HPDE6-E6E7 (cell line): ENCODE data around the gene RYR3.

Experiments
- DNase-seq: peaks from one replicate; pipeline ENCODE4 v3.0.0; 2011; ENCODE audit warnings: missing footprints; ENCODE audit errors: extremely low spot score

Gene RYR3

GRCh38 chr15:33384307-33384706 lies 73.5 kb downstream of the RYR3 start:
- no peak for DNase-seq

- no peak for DNase-seq
Measured at GRCh38 chr15:33392453-33392852, 81.7 kb downstream of the RYR3 start.

GRCh38 chr15:33393546-33393945 lies 82.8 kb downstream of the RYR3 start:
- no peak for DNase-seq

GRCh38 chr15:33395321-33395720 lies 84.6 kb downstream of the RYR3 start:
- DNase-seq = no peak

DNA sequence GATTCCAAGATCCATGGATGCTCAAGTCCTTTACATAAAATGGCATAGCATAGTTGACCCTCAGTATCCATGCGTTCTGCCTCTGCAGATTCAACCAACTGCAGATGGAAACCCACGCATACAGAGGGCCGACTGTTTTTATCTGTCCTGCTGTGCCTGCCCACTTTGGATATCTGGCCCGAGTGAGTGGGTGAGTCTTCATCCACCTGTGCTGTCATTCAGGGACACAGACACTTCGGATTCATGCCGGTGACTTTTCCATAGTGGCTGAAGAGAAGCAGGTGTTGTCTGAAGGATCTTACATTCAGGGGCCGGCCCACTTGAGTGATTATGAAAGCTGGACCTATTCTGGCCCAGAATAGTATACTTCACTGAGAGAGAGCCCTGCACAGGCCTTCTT lies 85.1 kb downstream of the RYR3 start:
- DNase-seq = no peak

- no peak for DNase-seq
Measured at GRCh38 chr15:33396475-33396874, 85.7 kb downstream of the RYR3 start.

GRCh38 chr15:33398555-33398954 lies 87.8 kb downstream of the RYR3 start:
- DNase-seq = no peak

DNA sequence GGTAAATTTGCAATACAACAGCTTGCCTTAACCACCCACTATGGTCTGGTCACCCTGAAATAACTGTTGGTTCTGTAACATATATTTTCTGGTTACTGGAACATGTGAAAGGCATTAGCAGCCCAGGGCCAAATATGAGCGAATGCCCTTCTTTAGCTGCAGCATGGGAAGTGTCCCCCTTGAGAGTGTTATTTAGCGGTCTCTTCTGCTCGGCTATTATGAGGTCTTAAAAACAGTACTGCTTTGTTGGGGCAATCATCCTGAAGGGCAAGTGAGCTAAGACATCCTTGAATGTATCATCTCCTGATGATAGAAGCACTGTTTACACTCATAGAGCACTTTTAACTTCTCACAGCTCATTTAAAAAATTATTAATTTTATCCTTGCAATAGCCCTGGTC lies 90.2 kb downstream of the RYR3 start:
- DNase-seq = no peak

DNA sequence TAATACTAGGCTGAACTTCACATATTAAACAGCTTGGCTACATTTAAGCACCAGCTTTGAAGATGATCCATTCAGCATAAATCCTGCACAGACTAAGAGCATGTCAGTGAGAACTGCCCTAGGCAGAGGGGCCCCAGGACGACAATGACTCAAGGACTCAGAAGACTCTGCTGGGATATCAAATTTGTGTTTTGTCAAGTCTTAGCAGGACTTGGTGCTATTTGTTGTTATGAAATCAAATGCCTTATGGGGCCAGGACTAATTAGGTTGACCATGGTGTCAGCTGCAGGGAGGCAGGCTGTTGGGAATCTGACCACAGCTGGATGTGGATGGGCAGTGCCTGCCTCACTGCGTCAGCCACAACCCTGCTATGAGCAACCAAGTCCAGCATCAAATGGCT lies 91.8 kb downstream of the RYR3 start:
- no peak for DNase-seq

GRCh38 chr15:33405096-33405495 lies 94.3 kb downstream of the RYR3 start:
- DNase-seq = no peak

DNA sequence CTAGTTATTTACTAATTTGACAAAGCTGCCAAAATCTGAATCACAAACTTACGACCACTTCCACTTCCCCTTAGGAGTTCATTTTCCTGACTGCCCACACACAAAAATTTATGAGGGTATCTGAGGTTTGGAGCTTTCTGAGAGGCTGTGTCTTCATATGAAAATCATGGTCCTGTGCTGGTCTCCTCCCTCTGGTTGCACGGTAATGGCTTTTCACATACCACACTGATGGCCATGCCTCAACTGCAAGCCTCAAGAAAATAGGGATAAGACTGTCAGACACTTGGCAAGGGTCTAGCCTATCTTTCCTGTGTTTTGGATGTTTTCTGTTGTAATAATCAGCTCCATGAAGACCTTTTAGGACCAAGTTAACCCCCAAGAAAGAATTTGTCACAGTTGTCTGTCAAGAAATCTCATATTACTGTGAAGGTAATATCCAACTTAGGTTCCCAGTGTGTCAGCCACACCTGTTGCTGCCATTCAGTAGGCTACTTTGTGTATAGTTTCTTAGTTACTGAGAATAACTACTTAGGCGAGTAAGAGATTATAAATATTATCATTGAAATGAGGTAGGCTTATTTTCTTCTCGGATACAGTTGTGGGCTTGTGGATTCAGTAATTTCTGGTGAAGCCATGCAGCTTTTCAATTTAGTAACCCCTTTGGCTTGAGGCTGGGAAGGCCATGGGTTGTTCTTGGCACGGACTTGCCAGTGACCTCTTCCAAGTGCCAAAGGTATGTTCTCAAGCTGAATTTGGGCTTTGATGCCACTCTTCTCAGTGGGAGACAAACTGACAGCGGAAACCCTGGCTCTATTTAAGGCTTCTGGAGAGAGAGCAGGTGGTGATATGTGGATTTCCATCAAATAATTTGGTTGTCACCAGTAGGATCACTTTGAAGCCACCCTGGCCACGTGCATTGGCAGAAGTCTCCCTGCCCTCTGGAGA lies 101.1 kb downstream of the RYR3 start:
- DNase-seq = no peak

GRCh38 chr15:33419701-33420100 lies 108.9 kb downstream of the RYR3 start:
- DNase-seq = no peak

- DNase-seq = no peak
Measured at GRCh38 chr15:33424025-33424424, 113.3 kb downstream of the RYR3 start.

GRCh38 chr15:33425142-33425541 lies 114.4 kb downstream of the RYR3 start:
- peak; percentile 45 for DNase-seq

DNA sequence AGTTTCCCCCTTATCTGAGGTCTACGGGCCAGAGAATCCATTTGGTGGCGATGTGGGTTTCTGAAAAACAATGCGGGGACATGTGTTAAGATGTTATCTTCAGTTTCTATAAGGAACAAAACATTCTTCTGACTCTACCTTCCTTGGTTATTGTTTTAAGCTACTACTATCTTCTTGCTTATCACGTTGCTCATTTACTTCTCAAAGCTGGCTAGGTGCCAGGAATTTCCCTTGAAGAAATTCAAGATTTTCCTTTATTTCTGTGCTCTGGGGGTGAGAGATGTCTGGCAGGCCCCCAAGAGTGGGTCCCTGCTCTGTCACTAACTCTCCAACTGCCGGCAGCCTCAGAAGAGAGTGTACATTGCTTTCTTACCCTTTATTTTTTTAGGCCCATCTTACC lies 119.8 kb downstream of the RYR3 start:
- DNase-seq = no peak

GRCh38 chr15:33433821-33434220 lies 123.1 kb downstream of the RYR3 start:
- DNase-seq = no peak

DNA sequence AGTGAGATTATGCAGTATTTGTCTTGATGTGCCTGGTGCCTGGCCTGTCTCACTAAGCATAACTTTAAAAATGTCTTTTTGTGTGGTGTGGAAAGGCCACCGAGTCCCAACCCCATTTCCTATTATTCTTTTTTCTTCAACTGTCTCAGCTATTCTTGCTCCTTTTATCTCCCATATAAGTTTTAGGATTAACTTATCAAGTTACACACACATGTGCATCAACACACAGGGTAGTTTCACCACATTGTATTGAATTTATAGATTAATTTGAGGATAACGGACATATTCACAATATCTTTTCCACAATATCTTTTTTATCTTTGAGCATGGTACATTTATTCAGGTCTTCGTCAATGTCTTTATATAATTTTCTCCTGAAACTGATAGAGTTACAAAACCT lies 127.6 kb downstream of the RYR3 start:
- DNase-seq = no peak

- DNase-seq = no peak
Measured at GRCh38 chr15:33440900-33441299, 130.1 kb downstream of the RYR3 start.

DNA sequence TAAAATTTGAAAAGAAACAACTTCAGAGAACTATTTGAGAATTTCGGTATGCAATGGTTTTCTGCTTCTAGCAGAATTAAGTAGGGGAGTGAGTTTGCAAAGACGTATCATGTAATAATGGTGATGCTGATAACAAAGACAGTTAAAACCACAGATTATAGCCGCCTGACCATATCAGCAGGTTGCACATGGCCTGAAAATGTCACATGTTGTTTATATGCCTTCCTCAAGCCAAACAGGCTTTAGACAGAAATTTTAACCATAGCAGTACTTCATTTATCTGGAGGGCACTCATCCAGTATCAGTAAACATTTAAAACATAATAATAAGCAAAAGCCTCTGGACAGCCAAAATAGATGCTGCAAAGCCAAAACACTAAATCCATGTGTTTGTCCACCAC lies 131.7 kb downstream of the RYR3 start:
- no peak for DNase-seq

- DNase-seq = no peak
Measured at GRCh38 chr15:33443708-33444107, 132.9 kb downstream of the RYR3 start.

- DNase-seq = no peak
Measured at GRCh38 chr15:33445984-33446383, 135.2 kb downstream of the RYR3 start.

- no peak for DNase-seq
Measured at GRCh38 chr15:33448151-33448550, 137.4 kb downstream of the RYR3 start.

DNA sequence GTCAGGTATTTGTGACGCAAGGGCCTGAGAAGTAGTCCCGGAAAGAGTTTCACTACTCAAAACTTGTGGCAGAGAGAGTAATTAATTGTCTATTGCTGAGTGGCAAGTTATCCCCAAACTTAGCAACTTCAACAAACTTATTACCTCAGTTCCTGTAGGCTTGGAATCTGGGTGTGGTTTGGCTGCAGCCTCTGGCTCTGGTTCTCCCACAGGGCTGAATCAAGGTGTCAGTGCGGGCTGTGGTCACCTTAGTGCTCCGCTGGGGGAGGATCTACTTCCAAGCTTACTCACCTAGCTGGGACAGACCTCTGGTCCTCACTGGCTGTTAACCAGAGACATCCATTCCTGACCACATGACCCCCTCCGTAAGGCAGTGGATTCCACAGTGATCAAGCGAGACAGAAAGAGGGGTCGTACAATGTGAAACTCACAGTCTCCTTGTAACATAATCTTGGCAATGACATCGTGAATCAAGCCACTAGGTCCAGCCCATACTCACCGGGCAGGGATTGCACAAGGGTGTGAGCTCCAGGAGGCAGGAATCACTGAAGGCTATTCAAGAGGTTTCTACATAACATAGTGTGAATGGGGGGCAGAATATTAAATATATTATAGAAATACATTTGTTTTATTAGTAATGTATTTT lies 138.3 kb downstream of the RYR3 start:
- peak; percentile 27 for DNase-seq
